Stimulated activated CD4-positive, alpha-beta T cell treated with anti-CD3 and anti-CD28 coated beads, Interleukin-2, amount 100 ng/mL, for 24 hours (primary cell): ENCODE measurements around the gene ZSCAN22.

Source experiments
- DNase-seq, 2 donors: peaks; one replicate each; pipeline ENCODE4 v3.0.0-alpha.2; 2020

The ZSCAN22 gene

GRCh38 chr19:58379246-58379645 lies 52.5 kb downstream of the ZSCAN22 start:
- no peak for DNase-seq

- no peak for DNase-seq
Measured at GRCh38 chr19:58380037-58380661, 53.4 kb downstream of the ZSCAN22 start.

GRCh38 chr19:58380662-58381459 lies 54.1 kb downstream of the ZSCAN22 start, which contains the start of gene ZNF837:
ZNF837 (minus strand) TSS chr19:58381030; CDS start chr19:58369332, 11,698 bp downstream.
- peak; percentile 96 to 98 for DNase-seq

- no peak for DNase-seq
Measured at GRCh38 chr19:58381460-58382212, 54.8 kb downstream of the ZSCAN22 start.

GRCh38 chr19:58382997-58383603 lies 56.3 kb downstream of the ZSCAN22 start:
- no peak for DNase-seq

GRCh38 chr19:58385313-58385890 lies 58.6 kb downstream of the ZSCAN22 start:
- no peak for DNase-seq

GRCh38 chr19:58385891-58386575 lies 59.2 kb downstream of the ZSCAN22 start:
- DNase-seq: peak; percentile 43 to 53

- DNase-seq: peak; percentile 94 to 95
Measured at GRCh38 chr19:58386576-58387337, 60.0 kb downstream of the ZSCAN22 start, which contains the start of gene RPS5. RPS5 (plus strand) TSS chr19:58387269; CDS start chr19:58388138, 869 bp downstream.

GRCh38 chr19:58387338-58388174 lies 60.8 kb downstream of the ZSCAN22 start:
- DNase-seq: no peak

- DNase-seq: no peak
Measured at GRCh38 chr19:58388175-58388526, 61.4 kb downstream of the ZSCAN22 start.
